GM12892 (cell line): ENCODE data around the gene STK38L.
A peak's percentile ranks its signal among the peaks of the same experiment; 100 is the strongest.

Experiments used
- POLR2A ChIP-seq: IDR thresholded peaks from 2 replicates; pipeline ENCODE4 v1.6.1; 2011; ENCODE audit warnings: low read depth, low read length, control low read depth
- POLR2AphosphoS5 ChIP-seq: IDR thresholded peaks from 2 replicates; pipeline ENCODE4 v1.6.1; 2011; ENCODE audit warnings: low read depth, low read length, control low read depth

GRCh38 chr12:27272373-27273028 lies 28.4 kb downstream of the STK38L start:
- TF ChIP-seq POLR2AphosphoS5 (0 out of 2 replicates have a peak, but pooled peaks have one; percentile 19), POLR2A (peak; percentile 26; the same call in 1 of the 2 replicates)
